ENCODE results near the gene RIN2.

Gene RIN2

GRCh38 chr20:19758133-19758500 lies at the start of gene RIN2:
Gene RIN2, plus strand, starts transcription at chr20:19758258. Its CDS starts 131,344 bp downstream, at chr20:19889602.
- peak in 3 of 10 donors; percentile 18 to 81 (median 41) for DNase-seq
- intact Hi-C loops (cut with DNase I) = no loop called here

GRCh38 chr20:19709635-19710335 lies 48.3 kb upstream of the RIN2 start:
- intact Hi-C loops (cut with DNase I) = no loop called here

GRCh38 chr20:19710336-19711120 lies 47.5 kb upstream of the RIN2 start:
- intact Hi-C loops (cut with DNase I) = no loop called here
- no peak for DNase-seq

More at GRCh38 chr20:19709635-19710335, 48.3 kb upstream of the RIN2 start:
- no peak for DNase-seq

- DNase-seq = no peak
- intact Hi-C loops (cut with DNase I) = no loop called here
These were observed 46.9 kb upstream of the RIN2 start for GRCh38 chr20:19711126-19711525.

- intact Hi-C loops (cut with DNase I) = no loop called here
- DNase-seq = no peak
These were observed 45.3 kb upstream of the RIN2 start for GRCh38 chr20:19712721-19713260.

- DNase-seq = no peak
- intact Hi-C loops (cut with DNase I) = no loop called here
These were observed 44.1 kb upstream of the RIN2 start for GRCh38 chr20:19713822-19714578.

- DNase-seq = no peak
- intact Hi-C loops (cut with DNase I) = no loop called here
These were observed 43.5 kb upstream of the RIN2 start for GRCh38 chr20:19714579-19714840.

GRCh38 chr20:19715986-19716385 lies 42.1 kb upstream of the RIN2 start:
- intact Hi-C loops (cut with DNase I) = no loop called here
- no peak for DNase-seq

GRCh38 chr20:19718880-19719279 lies 39.2 kb upstream of the RIN2 start:
- intact Hi-C loops (cut with DNase I) = no loop called here
- no peak for DNase-seq

- intact Hi-C loops (cut with DNase I) = no loop called here
- DNase-seq = no peak
These were observed 37.1 kb upstream of the RIN2 start for GRCh38 chr20:19720991-19721390.

GRCh38 chr20:19723051-19723450 lies 35.0 kb upstream of the RIN2 start:
- intact Hi-C loops (cut with DNase I) = no loop called here
- no peak for DNase-seq

- DNase-seq = no peak
- intact Hi-C loops (cut with DNase I) = no loop called here
These were observed 34.1 kb upstream of the RIN2 start for GRCh38 chr20:19723813-19724430.

GRCh38 chr20:19725373-19725772 lies 32.7 kb upstream of the RIN2 start:
- intact Hi-C loops (cut with DNase I) = no loop called here
- no peak for DNase-seq

- intact Hi-C loops (cut with DNase I) = no loop called here
- no peak for DNase-seq
These were observed 32.1 kb upstream of the RIN2 start for GRCh38 chr20:19725814-19726525.

GRCh38 chr20:19727251-19727847 lies 30.7 kb upstream of the RIN2 start:
- intact Hi-C loops (cut with DNase I) = no loop called here
- no peak for DNase-seq

GRCh38 chr20:19729672-19730071 lies 28.4 kb upstream of the RIN2 start:
- intact Hi-C loops (cut with DNase I) = no loop called here
- DNase-seq = no peak

- intact Hi-C loops (cut with DNase I) = no loop called here
- no peak for DNase-seq
These were observed 27.4 kb upstream of the RIN2 start for GRCh38 chr20:19730706-19731105.

- no peak for DNase-seq
- intact Hi-C loops (cut with DNase I) = no loop called here
These were observed 23.2 kb upstream of the RIN2 start for GRCh38 chr20:19734811-19735210.

GRCh38 chr20:19735446-19735845 lies 22.6 kb upstream of the RIN2 start:
- DNase-seq = peak in 9 of 10 donors; percentile 25 to 94 (median 46)

GRCh38 chr20:19737025-19737424 lies 21.0 kb upstream of the RIN2 start:
- no peak for DNase-seq
- intact Hi-C loops (cut with DNase I) = no loop called here

More at GRCh38 chr20:19735446-19735845, 22.6 kb upstream of the RIN2 start:
- intact Hi-C loops (cut with DNase I) = no loop called here
